CD14-positive monocyte (primary cell): ENCODE measurements around the gene ECM1. TPM values are rescaled to one million over a fixed set of nuclear protein-coding genes. Genes with fewer than 3 reads are reported as not detected.

Source experiments
- DNase-seq, 3 donors: peaks; one replicate each; pipeline ENCODE4 v3.0.0-alpha.2; 2011 to 2022
- H2AFZ ChIP-seq: 2 replicates; pipeline ENCODE4 v1.6.0; 2012; ENCODE audit warnings: mild to moderate bottlenecking, low read depth, low read length, inconsistent platforms; ENCODE audit not compliant: insufficient read depth, poor library complexity, severe bottlenecking
- H3K27ac ChIP-seq, 2 donors: 1 replicate in 1 of 2; 2 replicates in 1 of 2; pipeline ENCODE4 v1.5.1; 2012 to 2013; ENCODE audit warnings: low read length in 2 of 2, control low read depth in 1 of 2, inconsistent platforms in 1 of 2, low read depth in 1 of 2, mild to moderate bottlenecking in 1 of 2
- H3K27me3 ChIP-seq, 2 donors: one replicate each; pipeline versions ENCODE4 v1.6.0 to v1.6.1; 2011 to 2013; ENCODE audit warnings: low read length in 2 of 2; ENCODE audit not compliant: control insufficient read depth in 2 of 2, insufficient read depth in 2 of 2
- H3K36me3 ChIP-seq, 2 donors: replicated peaks in 1 of 2; 1 replicate in 1 of 2; 2 replicates in 1 of 2; pipeline versions ENCODE4 v1.5.1 to v1.6.1; 2012 to 2013; ENCODE audit warnings: low read length in 2 of 2, control low read depth in 1 of 2, inconsistent platforms in 1 of 2, mild to moderate bottlenecking in 1 of 2; ENCODE audit not compliant: insufficient read depth in 2 of 2, control insufficient read depth in 1 of 2
- H3K4me1 ChIP-seq, 2 donors: 1 replicate in 1 of 2; 2 replicates in 1 of 2; pipeline versions ENCODE4 v1.5.1 to v1.6.1; 2012 to 2013; ENCODE audit warnings: low read length in 2 of 2, control low read depth in 1 of 2, inconsistent platforms in 1 of 2, mild to moderate bottlenecking in 1 of 2, moderate library complexity in 1 of 2; ENCODE audit not compliant: insufficient read depth in 2 of 2, control insufficient read depth in 1 of 2
- H3K4me2 ChIP-seq: replicated peaks from 2 replicates; pipeline ENCODE3; 2012; ENCODE audit warnings: low read length, moderate library complexity, mild to moderate bottlenecking; ENCODE audit not compliant: poor library complexity, severe bottlenecking; ENCODE audit errors: extremely low read depth
- H3K4me3 ChIP-seq, 3 experiments: fragments of 200-600 bp in 1 of 3; sonication (generic) in 1 of 3; replicated peaks in 1 of 3; 1 replicate in 2 of 3; 2 replicates in 1 of 3; pipeline ENCODE4 v1.5.1; 2011 to 2013; ENCODE audit warnings: low read length in 3 of 3, mild to moderate bottlenecking in 3 of 3, control low read depth in 2 of 3, low read depth in 2 of 3, inconsistent platforms in 1 of 3, moderate library complexity in 1 of 3
- H3K79me2 ChIP-seq: 2 replicates; pipeline ENCODE4 v1.6.0; 2012; ENCODE audit warnings: mild to moderate bottlenecking, control low read depth, inconsistent platforms, low read length, moderate library complexity; ENCODE audit not compliant: insufficient read depth
- H3K9ac ChIP-seq: 2 replicates; pipeline ENCODE4 v1.6.0; 2017; ENCODE audit warnings: low read length, mild to moderate bottlenecking; ENCODE audit not compliant: insufficient read depth, poor library complexity, severe bottlenecking
- H3K9me3 ChIP-seq, 2 donors: replicated peaks in 1 of 2; 1 replicate in 1 of 2; 2 replicates in 1 of 2; pipeline versions ENCODE4 v1.5.1 to v1.6.1; 2012 to 2013; ENCODE audit warnings: low read length in 2 of 2, control low read depth in 1 of 2; ENCODE audit not compliant: control insufficient read depth in 1 of 2, insufficient read depth in 1 of 2
- H4K20me1 ChIP-seq: 2 replicates; pipeline ENCODE4 v1.6.0; 2012; ENCODE audit warnings: mild to moderate bottlenecking, low read length, control low read depth, moderate library complexity; ENCODE audit not compliant: insufficient read depth
- H3K27ac Mint-ChIP-seq, 7 donors: one replicate each; pipeline ENCODE4 v1.8.0; 2020; ENCODE audit warnings: mild to moderate bottlenecking in 7 of 7, mixed read lengths in 7 of 7, moderate library complexity in 6 of 7, inconsistent platforms in 2 of 7
- H3K27me3 Mint-ChIP-seq, 3 donors: one replicate each; pipeline ENCODE4 v1.8.0; 2021 to 2022; ENCODE audit warnings: low read depth in 3 of 3, mild to moderate bottlenecking in 3 of 3, mixed read lengths in 3 of 3, moderate library complexity in 3 of 3, inconsistent platforms in 1 of 3
- H3K36me3 Mint-ChIP-seq, 2 donors: one replicate each; pipeline ENCODE4 v1.8.0; 2020; ENCODE audit warnings: mixed read lengths in 2 of 2, inconsistent platforms in 1 of 2, mild to moderate bottlenecking in 1 of 2
- H3K4me1 Mint-ChIP-seq: one replicate; pipeline ENCODE4 v1.8.0; 2020; ENCODE audit warnings: mild to moderate bottlenecking, mixed read lengths
- H3K4me3 Mint-ChIP-seq, 2 donors: one replicate each; pipeline ENCODE4 v1.8.0; 2020; ENCODE audit warnings: mild to moderate bottlenecking in 2 of 2, mixed read lengths in 2 of 2, moderate library complexity in 1 of 2
- H3K9me3 Mint-ChIP-seq, 7 donors: one replicate each; pipeline ENCODE4 v1.8.0; 2020 to 2022; ENCODE audit warnings: mixed read lengths in 7 of 7, mild to moderate bottlenecking in 6 of 7, moderate library complexity in 6 of 7, inconsistent platforms in 2 of 7
- WGBS: methylation state at CpG from one replicate; pipeline ENCODE4 v1.1.5; 2013; ENCODE audit warnings: missing lambda C conversion rate; ENCODE audit not compliant: insufficient coverage; 5-methylcytosine and 5-hydroxymethylcytosine counted together
- intact Hi-C, 2 donors: fragments of 100-400 bp; cut with micrococcal nuclease; formaldehyde crosslinking; loops; one replicate each; pipeline versions ENCODE4 v1.15.0 to v1.15.1; 2023
- polyA minus RNA-seq: library from RNA; depleted of rRNA, polyadenylated mRNA; stranded (reverse); fragments of >200 nt; gene quantifications from 2 replicates; pipeline ENCODE4 v1.2.3, GENCODE V29; 2012
- polyA plus RNA-seq, 3 donors: library from polyadenylated mRNA; depleted of rRNA in 1 of 3; unstranded in 2 of 3; stranded (reverse) in 1 of 3; fragments of 300-500 nt in 2 of 3; fragments of >200 nt in 1 of 3; fragmentation: Illumina TruSeq in 2 of 3; gene quantifications; 1 replicate in 2 of 3; 2 replicates in 1 of 3; pipeline ENCODE4 v1.2.3, GENCODE V29; 2012 to 2021
- total RNA-seq, 12 experiments: library from RNA in 1 of 12; stranded (reverse) in 1 of 12; fragments of 120-200 nt in 1 of 12; gene quantifications; one replicate each; pipeline ENCODE4 v1.2.4 and lab custom pipeline; 2013 to 2026; ENCODE audit warnings: mixed read lengths in 6 of 12, inconsistent platforms in 1 of 12
- TF ChIP-seq, protein P1 (sequence below): fragments of 200-600 bp; IDR thresholded peaks from one replicate; pipeline ENCODE4 v1.8.0; 2022; ENCODE audit warnings: antibody characterized with exemption, mild to moderate bottlenecking

Gene ECM1
- 0.52 TPM for total RNA-seq (2013)
- 1 to 10 TPM in 1 of 3 donors, not detected in 2; 1.0 TPM for polyA plus RNA-seq
- 0.28 and 0.80 TPM in 2 replicates for polyA minus RNA-seq
- 0.14 to 2.9 (median 0.72) reads per million in 11 experiments for total RNA-seq (lab: John Stamatoyannopoulos, UW)

DNA sequence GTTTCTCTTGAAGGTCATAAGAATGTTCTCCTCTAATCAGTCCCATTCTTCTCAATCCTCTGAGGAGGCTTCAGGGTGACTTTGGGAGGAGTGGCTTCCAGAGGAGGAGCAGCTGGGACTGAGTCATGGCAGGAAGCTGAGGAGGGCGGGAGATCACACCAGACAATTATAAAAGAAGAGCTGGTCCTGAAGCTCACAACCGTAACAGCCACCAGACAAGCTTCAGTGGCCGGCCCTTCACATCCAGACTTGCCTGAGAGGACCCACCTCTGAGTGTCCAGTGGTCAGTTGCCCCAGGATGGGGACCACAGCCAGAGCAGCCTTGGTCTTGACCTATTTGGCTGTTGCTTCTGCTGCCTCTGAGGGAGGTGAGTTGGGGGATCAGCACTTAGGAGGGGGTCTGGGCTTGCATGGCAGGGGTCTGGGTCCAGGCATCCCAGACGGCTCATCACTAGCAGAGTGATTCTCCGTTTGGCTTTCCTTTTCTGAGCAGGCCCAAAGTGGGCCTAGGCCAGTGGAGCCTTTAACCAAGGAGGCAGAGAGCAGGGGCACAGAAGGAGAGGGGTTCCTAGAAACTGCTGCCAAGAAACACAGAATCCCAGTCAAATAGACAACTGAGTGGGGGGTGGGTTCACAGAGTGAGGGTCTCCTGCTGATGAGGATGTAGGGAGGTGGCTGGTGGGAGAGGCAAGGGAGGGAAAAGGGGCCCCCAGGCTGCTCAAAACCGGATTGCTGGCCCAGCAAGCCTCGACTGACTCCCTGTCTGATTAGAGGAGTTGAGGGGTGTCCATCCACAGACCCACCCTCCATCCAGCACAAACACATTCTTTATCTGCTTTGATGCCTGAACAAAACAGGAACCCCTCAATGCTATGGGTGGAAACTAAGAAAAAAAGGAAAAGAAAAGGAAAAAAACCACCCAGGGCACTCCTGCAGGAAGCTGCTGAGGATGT lies at the start of gene ECM1:
TSS of gene ECM1 (plus strand) at position 198 of the 953 bp plus-strand sequence. CDS start at position 299, 101 bp downstream.
- intact Hi-C loops, result loop anchor here in 1 of 2 donors (1.0 kb wide), 1 partner anchor 15 kb away; no protein-coding TSS in a partner anchor
- H3K9ac ChIP-seq, result no peak within 1 kb of the TSS
- H3K4me1 ChIP-seq, result peaks cover 4 to 17% of the 10 kb centered on the region in 2 donors
- TF ChIP-seq, protein P1, sequence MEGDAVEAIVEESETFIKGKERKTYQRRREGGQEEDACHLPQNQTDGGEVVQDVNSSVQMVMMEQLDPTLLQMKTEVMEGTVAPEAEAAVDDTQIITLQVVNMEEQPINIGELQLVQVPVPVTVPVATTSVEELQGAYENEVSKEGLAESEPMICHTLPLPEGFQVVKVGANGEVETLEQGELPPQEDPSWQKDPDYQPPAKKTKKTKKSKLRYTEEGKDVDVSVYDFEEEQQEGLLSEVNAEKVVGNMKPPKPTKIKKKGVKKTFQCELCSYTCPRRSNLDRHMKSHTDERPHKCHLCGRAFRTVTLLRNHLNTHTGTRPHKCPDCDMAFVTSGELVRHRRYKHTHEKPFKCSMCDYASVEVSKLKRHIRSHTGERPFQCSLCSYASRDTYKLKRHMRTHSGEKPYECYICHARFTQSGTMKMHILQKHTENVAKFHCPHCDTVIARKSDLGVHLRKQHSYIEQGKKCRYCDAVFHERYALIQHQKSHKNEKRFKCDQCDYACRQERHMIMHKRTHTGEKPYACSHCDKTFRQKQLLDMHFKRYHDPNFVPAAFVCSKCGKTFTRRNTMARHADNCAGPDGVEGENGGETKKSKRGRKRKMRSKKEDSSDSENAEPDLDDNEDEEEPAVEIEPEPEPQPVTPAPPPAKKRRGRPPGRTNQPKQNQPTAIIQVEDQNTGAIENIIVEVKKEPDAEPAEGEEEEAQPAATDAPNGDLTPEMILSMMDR, result no peak
- H2AFZ ChIP-seq, result peak within 1 kb of the TSS; percentile 12
- H3K27me3 ChIP-seq, result no peaks in the 10 kb centered on the region
- H3K27ac ChIP-seq, result no peak within 1 kb of the TSS
- H3K4me3 ChIP-seq, result no peak within 1 kb of the TSS
- no peaks in the 10 kb centered on the region for H3K9me3 ChIP-seq
- peaks cover 14% of the 10 kb centered on the region for H3K4me1 Mint-ChIP-seq
- no peak within 1 kb of the TSS for H3K4me2 ChIP-seq
- peak; percentile 18 to 39 (median 37) for DNase-seq
- peak within 1 kb of the TSS in 6 of 7 donors; percentile 28 to 80 (median 57) for H3K27ac Mint-ChIP-seq
- 54% methylated on average over 4 of the region's 7 CpGs for WGBS
- peaks cover 0 to 1% (median 0%) of the 10 kb centered on the region in 3 donors for H3K27me3 Mint-ChIP-seq
- H3K36me3 Mint-ChIP-seq, result peaks cover 49% of the 10 kb centered on the region in 2 donors
- H4K20me1 ChIP-seq, result no peaks in the 10 kb centered on the region
- no peaks in the 10 kb centered on the region for H3K79me2 ChIP-seq
- no peak within 1 kb of the TSS for H3K4me3 Mint-ChIP-seq
- H3K9me3 Mint-ChIP-seq, result no peaks in the 10 kb centered on the region
- H3K36me3 ChIP-seq, result peaks cover 33 to 36% of the 10 kb centered on the region in 2 donors

GRCh38 chr1:150464422-150464826 lies 43.5 kb upstream of the ECM1 start:
- Histone ChIP-seq H3K9ac (no peak overlapping the region), H4K20me1 (no peaks in the 10 kb centered on the region), H3K27ac (no peak overlapping the region), H3K9me3 (no peaks in the 10 kb centered on the region), H3K36me3 (peaks cover 47 to 70% of the 10 kb centered on the region in 2 donors), H2AFZ (no peak overlapping the region), H3K4me2 (no peak overlapping the region), H3K27me3 (no peaks in the 10 kb centered on the region), H3K4me3 (no peak overlapping the region), H3K79me2 (no peaks in the 10 kb centered on the region), H3K4me1 (no peaks in the 10 kb centered on the region)
- TF ChIP-seq, protein P1, result peak; percentile 87
- no peak overlapping the region for H3K4me3 Mint-ChIP-seq
- peak; percentile 36 to 53 (median 43) for DNase-seq
- H3K27ac Mint-ChIP-seq, result peak overlapping the region in 3 of 7 donors; percentile 6 to 80 (median 46)
- H3K36me3 Mint-ChIP-seq, result peaks cover 41 to 75% of the 10 kb centered on the region in 2 donors
- 38% methylated on average over 2 of the region's 4 CpGs for WGBS
- intact Hi-C loops, result no loop called here
- peaks cover 1% of the 10 kb centered on the region for H3K4me1 Mint-ChIP-seq
- peaks cover 0 to 2% (median 2%) of the 10 kb centered on the region in 3 donors for H3K27me3 Mint-ChIP-seq
- no peaks in the 10 kb centered on the region for H3K9me3 Mint-ChIP-seq
